Left lung (tissue), 10 donors: ENCODE results near the gene CEND1. TPM values are rescaled to one million over a fixed set of nuclear protein-coding genes. Genes with fewer than 3 reads are reported as not detected.

ENCODE experiments used
- ATAC-seq: fragments of 200-7000 bp; cut with Tn5 transposase; one replicate; pipeline ENCODE4 v1.9.1; 2020; ENCODE audit warnings: moderate library complexity
- DNase-seq, 4 donors: peaks; one replicate each; pipeline ENCODE4 v3.0.0-alpha.2; 2013 to 2020
- H3K27ac ChIP-seq, 2 donors: fragments of 200-600 bp; sonication (generic) in 1 of 2; one replicate each; pipeline versions ENCODE4 v1.5.0 to v1.8.0; 2020 to 2021
- H3K27me3 ChIP-seq, 2 donors: fragments of 200-600 bp; sonication (generic) in 1 of 2; one replicate each; pipeline versions ENCODE4 v1.5.0 to v1.8.0; 2020 to 2021
- H3K36me3 ChIP-seq, 2 donors: fragments of 200-600 bp; sonication (generic) in 1 of 2; one replicate each; pipeline versions ENCODE4 v1.5.0 to v1.8.0; 2020 to 2021
- H3K4me1 ChIP-seq, 2 donors: fragments of 200-600 bp; one replicate each; pipeline ENCODE4 v1.8.0; 2021
- H3K4me3 ChIP-seq, 2 donors: fragments of 200-600 bp; sonication (generic) in 1 of 2; one replicate each; pipeline versions ENCODE4 v1.5.0 to v1.8.0; 2020 to 2021; ENCODE audit warnings: mild to moderate bottlenecking in 1 of 2
- H3K9me3 ChIP-seq, 2 donors: fragments of 200-600 bp; sonication (generic) in 1 of 2; one replicate each; pipeline versions ENCODE4 v1.5.0 to v1.8.0; 2020 to 2021
- CTCF ChIP-seq, 2 donors: fragments of 200-600 bp; sonication (generic) in 1 of 2; IDR thresholded peaks; one replicate each; pipeline versions ENCODE4 v1.5.0 to v1.8.0; 2021; ENCODE audit warnings: antibody characterized with exemption in 2 of 2
- intact Hi-C, 2 donors: fragments of 100-400 bp; cut with DNase I; formaldehyde crosslinking; loops; one replicate each; pipeline versions ENCODE4 v1.11.2 to v1.14.2; 2022
- polyA plus RNA-seq, 6 donors: library from polyadenylated mRNA; unstranded; fragments of 120-200 nt; gene quantifications; one replicate each; pipeline ENCODE4 v1.2.1, GENCODE V29; 2013; ENCODE audit not compliant: insufficient read length in 6 of 6
- total RNA-seq, 2 donors: library from RNA; stranded (reverse); fragmentation: NEBNext Ultra II Directional; extraction: Animal tissue kit (Norgen Biotek cat#: 25700); gene quantifications; one replicate each; pipeline ENCODE4 v1.2.1, GENCODE V29; 2021
- donor health status: DM: no; HTN: yes; CAD: no.
- donor health status: DM: no; HTN: no; CAD: no.

Gene CEND1
- total and polyA plus RNA-seq, 8 donors, result 0.11 to 0.47 (median 0.36) TPM; not detected in 1

- peak; percentile 91 to 99 (median 92) for DNase-seq
- Histone ChIP-seq H3K9me3 (no peaks in the 10 kb centered on the region), H3K4me3 (peak within 1 kb of the TSS; percentile 76 to 90), H3K27ac (peak within 1 kb of the TSS; percentile 59 to 78), H3K27me3 (no peaks in the 10 kb centered on the region), H3K36me3 (peaks cover 0 to 23% of the 10 kb centered on the region in 2 donors), H3K4me1 (peaks cover 16 to 53% of the 10 kb centered on the region in 2 donors)
- TF ChIP-seq CTCF (IDR thresholded peaks at IDR 0.05), result no peak
- peak; percentile 90 for ATAC-seq
- intact Hi-C loops, result no loop called here
Observed at GRCh38 chr11:777288-778255, 12.3 kb downstream of the CEND1 start, which contains the start of gene GATD1. TSS of gene GATD1 (minus strand) at chr11:777487. CDS start at chr11:777462, 25 bp downstream.

- DNase-seq (peak in 1 of 4 donors; percentile 85), ATAC-seq (peak; percentile 38)
- H3K36me3 ChIP-seq, result peaks cover 0 to 31% of the 10 kb centered on the region in 2 donors
- no peaks in the 10 kb centered on the region for H3K27me3 ChIP-seq
- no peaks in the 10 kb centered on the region for H3K9me3 ChIP-seq
- H3K27ac ChIP-seq, result peak overlapping the region; percentile 59 to 78
- H3K4me1 ChIP-seq, result peaks cover 16 to 53% of the 10 kb centered on the region in 2 donors
- no peak for TF ChIP-seq CTCF (IDR thresholded peaks at IDR 0.05)
- intact Hi-C loops, result no loop called here
- peak overlapping the region; percentile 76 to 90 for H3K4me3 ChIP-seq
Observed at GRCh38 chr11:776561-777287, 13.2 kb downstream of the CEND1 start.

- H3K4me1 ChIP-seq, result peaks cover 16 to 51% of the 10 kb centered on the region in 2 donors
- no peaks in the 10 kb centered on the region for H3K27me3 ChIP-seq
- peak overlapping the region; percentile 76 to 90 for H3K4me3 ChIP-seq
- ATAC-seq (no peak), DNase-seq (no peak)
- peaks cover 0 to 37% of the 10 kb centered on the region in 2 donors for H3K36me3 ChIP-seq
- intact Hi-C loops, result no loop called here
- no peak for TF ChIP-seq CTCF (IDR thresholded peaks at IDR 0.05)
- no peak overlapping the region for H3K27ac ChIP-seq
- no peaks in the 10 kb centered on the region for H3K9me3 ChIP-seq
Observed at GRCh38 chr11:776263-776560, 13.7 kb downstream of the CEND1 start.

GRCh38 chr11:774873-775592 is 14.9 kb downstream of the CEND1 start:
- no peaks in the 10 kb centered on the region for H3K9me3 ChIP-seq
- peak in 1 of 4 donors; percentile 74 for DNase-seq
- no peak overlapping the region for H3K4me3 ChIP-seq
- no peak for TF ChIP-seq CTCF (IDR thresholded peaks at IDR 0.05)
- no peak for ATAC-seq
- peaks cover 16 to 48% of the 10 kb centered on the region in 2 donors for H3K4me1 ChIP-seq
- H3K36me3 ChIP-seq, result peaks cover 0 to 44% of the 10 kb centered on the region in 2 donors
- H3K27ac ChIP-seq, result no peak overlapping the region
- intact Hi-C loops, result no loop called here
- no peaks in the 10 kb centered on the region for H3K27me3 ChIP-seq
